Measurements from ENCODE around the gene NCAPH2.

Gene NCAPH2

DNA sequence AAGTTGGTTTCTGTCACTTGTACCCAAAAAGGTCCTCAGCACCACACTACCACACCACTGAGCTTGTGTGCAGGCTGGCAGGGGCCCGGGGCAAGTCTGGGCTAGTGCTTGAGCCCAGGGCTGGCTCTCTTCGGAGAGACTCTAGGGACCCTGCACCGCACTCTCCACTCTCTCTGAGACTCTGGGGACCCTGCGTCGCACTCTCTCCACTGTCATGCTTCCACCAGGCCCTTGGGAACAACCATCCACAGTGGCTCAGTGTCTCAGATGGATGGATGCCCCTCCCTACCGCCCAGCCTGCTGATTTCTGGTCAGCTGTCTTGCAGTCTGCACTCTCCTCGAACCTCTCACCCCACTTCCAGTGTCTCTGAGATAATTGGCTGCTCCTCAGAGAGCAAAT lies 31.2 kb upstream of the NCAPH2 start:
- Histone ChIP-seq H3K4me3 (ENCODE audit: low read depth, low read length) (no peak overlapping the region), H3K27ac (no peak overlapping the region), H3K36me3 (replicated peaks) (no peaks in the 10 kb centered on the region), H3K27me3 (replicated peaks) (peaks cover 11% of the 10 kb centered on the region)
- TF ChIP-seq, protein P1, sequence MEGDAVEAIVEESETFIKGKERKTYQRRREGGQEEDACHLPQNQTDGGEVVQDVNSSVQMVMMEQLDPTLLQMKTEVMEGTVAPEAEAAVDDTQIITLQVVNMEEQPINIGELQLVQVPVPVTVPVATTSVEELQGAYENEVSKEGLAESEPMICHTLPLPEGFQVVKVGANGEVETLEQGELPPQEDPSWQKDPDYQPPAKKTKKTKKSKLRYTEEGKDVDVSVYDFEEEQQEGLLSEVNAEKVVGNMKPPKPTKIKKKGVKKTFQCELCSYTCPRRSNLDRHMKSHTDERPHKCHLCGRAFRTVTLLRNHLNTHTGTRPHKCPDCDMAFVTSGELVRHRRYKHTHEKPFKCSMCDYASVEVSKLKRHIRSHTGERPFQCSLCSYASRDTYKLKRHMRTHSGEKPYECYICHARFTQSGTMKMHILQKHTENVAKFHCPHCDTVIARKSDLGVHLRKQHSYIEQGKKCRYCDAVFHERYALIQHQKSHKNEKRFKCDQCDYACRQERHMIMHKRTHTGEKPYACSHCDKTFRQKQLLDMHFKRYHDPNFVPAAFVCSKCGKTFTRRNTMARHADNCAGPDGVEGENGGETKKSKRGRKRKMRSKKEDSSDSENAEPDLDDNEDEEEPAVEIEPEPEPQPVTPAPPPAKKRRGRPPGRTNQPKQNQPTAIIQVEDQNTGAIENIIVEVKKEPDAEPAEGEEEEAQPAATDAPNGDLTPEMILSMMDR (IDR thresholded peaks at IDR 0.05; ENCODE audit: low read depth, low read length, missing control alignments) = no peak
- DNase-seq = no peak
- in situ Hi-C loops (cut with HindIII; ENCODE audit: low pct_ligation_motif_present, low sequenced_read_pairs) = no loop called here

DNA sequence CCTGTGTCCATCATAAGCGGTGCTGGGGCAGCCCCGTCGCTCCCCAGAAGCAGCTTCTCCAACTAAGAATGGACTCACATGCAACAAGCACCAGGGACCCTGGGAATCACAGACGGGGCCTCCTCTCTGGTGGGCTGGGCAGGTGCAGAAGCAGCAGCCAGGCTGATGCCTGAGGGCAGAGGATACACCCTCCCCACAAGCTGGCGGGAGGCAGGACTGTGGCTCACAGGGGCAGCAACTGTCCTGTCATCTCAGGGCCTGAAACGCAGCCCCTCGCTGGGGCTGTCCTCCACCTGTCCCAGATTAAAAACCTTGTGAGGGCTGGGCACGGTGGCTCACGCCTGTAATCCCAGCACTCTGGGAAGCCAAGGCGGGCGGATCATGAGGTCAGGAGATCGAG lies 30.1 kb upstream of the NCAPH2 start:
- DNase-seq = no peak
- Histone ChIP-seq H3K27ac (no peak overlapping the region), H3K36me3 (replicated peaks) (no peaks in the 10 kb centered on the region), H3K4me3 (ENCODE audit: low read depth, low read length) (no peak overlapping the region), H3K27me3 (replicated peaks) (peaks cover 11% of the 10 kb centered on the region)
- TF ChIP-seq, protein P1 (IDR thresholded peaks at IDR 0.05; ENCODE audit: low read depth, low read length, missing control alignments) = no peak
- in situ Hi-C loops (cut with HindIII; ENCODE audit: low pct_ligation_motif_present, low sequenced_read_pairs) = no loop called here

DNA sequence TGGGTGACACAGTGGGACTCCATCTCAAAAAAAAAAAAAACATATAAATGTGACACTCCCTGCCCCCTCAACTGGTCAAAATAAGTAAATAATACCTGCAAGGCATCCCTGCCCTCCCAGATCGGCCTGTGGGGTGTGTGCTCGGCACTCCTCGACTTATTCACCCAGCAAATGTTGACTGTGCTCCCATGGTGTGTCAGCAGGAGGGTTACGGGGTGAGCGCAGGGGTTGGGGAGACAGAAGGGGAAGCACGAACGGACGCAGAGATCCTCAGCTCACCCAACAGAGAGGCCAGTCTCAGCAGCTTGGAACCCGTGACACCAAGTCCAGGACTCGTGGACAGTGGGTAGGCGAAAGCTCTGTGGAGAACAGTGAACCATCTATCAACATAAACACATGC lies 28.3 kb upstream of the NCAPH2 start:
- H3K36me3 ChIP-seq (replicated peaks) = no peaks in the 10 kb centered on the region
- peaks cover 11% of the 10 kb centered on the region for H3K27me3 ChIP-seq (replicated peaks)
- no peak for DNase-seq
- in situ Hi-C loops (cut with HindIII; ENCODE audit: low pct_ligation_motif_present, low sequenced_read_pairs) = no loop called here
- H3K27ac ChIP-seq = no peak overlapping the region
- H3K4me3 ChIP-seq (ENCODE audit: low read depth, low read length) = no peak overlapping the region
- TF ChIP-seq, protein P1 (IDR thresholded peaks at IDR 0.05; ENCODE audit: low read depth, low read length, missing control alignments) = no peak

DNA sequence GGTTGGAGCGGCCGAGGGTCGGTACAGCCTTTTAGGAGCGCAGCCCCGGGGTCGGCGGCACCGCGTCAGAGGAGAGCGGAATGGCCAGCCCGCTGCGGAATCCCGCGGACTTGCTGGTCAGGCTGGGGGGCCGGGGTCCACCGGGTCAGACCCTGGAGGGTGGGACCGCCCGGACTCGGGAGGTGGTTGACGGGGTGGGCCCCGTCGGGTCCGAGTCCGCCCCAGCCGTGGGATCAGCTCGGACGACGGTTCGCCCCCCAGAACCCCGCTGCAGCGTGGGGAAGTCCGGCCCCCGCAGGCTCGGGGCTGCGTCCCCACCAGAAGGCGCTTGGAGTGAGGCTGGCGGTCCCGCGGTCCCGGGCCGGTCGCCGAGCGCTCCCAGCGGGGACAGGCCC lies 27.0 kb upstream of the NCAPH2 start:
- TF ChIP-seq, protein P1 (IDR thresholded peaks at IDR 0.05; ENCODE audit: low read depth, low read length, missing control alignments) = no peak
- H3K27ac ChIP-seq = no peak overlapping the region
- in situ Hi-C loops (cut with HindIII; ENCODE audit: low pct_ligation_motif_present, low sequenced_read_pairs) = no loop called here
- no peaks in the 10 kb centered on the region for H3K36me3 ChIP-seq (replicated peaks)
- H3K27me3 ChIP-seq (replicated peaks) = peaks cover 11% of the 10 kb centered on the region
- DNase-seq = no peak
- H3K4me3 ChIP-seq (ENCODE audit: low read depth, low read length) = no peak overlapping the region

DNA sequence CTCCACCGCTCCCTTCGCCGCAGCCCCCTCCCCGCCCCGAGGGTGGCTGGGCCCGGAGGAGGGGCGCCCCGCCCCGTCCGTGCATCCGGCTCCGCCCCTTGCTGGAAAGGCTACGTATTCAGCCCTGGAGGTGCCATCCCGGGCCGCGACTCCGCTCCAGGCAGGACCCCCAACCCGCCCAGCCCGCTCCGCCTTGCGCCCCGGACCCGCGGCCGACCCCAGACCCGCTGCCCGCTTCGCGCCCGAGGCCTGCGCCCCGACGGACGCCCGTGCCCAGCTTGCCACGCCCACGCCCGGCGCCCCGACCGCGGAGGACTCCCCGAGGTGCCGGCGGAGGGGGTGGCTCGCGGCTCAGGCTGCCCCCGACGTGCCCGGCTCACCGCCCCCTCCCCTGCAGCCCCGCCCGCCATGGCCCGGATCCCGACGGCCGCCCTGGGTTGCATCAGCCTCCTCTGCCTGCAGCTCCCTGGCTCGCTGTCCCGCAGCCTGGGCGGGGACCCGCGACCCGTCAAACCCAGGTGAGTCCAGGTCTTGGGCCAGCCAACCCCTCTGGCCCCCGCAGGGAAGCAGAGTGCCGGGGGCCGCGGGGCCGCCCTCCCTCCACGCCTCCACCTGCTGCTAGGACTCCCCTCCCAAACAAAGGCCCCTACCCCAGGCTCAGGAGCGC lies 26.5 kb upstream of the NCAPH2 start, which contains the start of gene ADM2:
Gene ADM2 (plus strand): TSS at position 104 of the 667 bp plus-strand sequence. CDS start 305 bp downstream, at position 409.
- Histone ChIP-seq H3K27me3 (replicated peaks) (peaks cover 11% of the 10 kb centered on the region), H3K27ac (no peak within 1 kb of the TSS), H3K36me3 (replicated peaks) (no peaks in the 10 kb centered on the region), H3K4me3 (ENCODE audit: low read depth, low read length) (peak within 1 kb of the TSS; percentile 36)
- TF ChIP-seq, protein P1 (IDR thresholded peaks at IDR 0.05; ENCODE audit: low read depth, low read length, missing control alignments) = no peak
- in situ Hi-C loops (cut with HindIII; ENCODE audit: low pct_ligation_motif_present, low sequenced_read_pairs) = no loop called here
- no peak for DNase-seq
